Activated T-helper 9 cell treated with anti-CD3 and anti-CD28 coated beads, Interleukin-2, amount 50 U/mL, for 16 hours (primary cell): Measurements from ENCODE around the gene TLL2.
"Not testable (repeated sequence)": the region's sequence is repeated elsewhere in the genome, so short reads cannot be mapped to it uniquely, and the experiment has no call there.

Experiments used
- DNase-seq: peaks from one replicate; pipeline ENCODE4 v3.0.0-alpha.2; 2020; ENCODE audit warnings: low read depth

The TLL2 gene

DNA sequence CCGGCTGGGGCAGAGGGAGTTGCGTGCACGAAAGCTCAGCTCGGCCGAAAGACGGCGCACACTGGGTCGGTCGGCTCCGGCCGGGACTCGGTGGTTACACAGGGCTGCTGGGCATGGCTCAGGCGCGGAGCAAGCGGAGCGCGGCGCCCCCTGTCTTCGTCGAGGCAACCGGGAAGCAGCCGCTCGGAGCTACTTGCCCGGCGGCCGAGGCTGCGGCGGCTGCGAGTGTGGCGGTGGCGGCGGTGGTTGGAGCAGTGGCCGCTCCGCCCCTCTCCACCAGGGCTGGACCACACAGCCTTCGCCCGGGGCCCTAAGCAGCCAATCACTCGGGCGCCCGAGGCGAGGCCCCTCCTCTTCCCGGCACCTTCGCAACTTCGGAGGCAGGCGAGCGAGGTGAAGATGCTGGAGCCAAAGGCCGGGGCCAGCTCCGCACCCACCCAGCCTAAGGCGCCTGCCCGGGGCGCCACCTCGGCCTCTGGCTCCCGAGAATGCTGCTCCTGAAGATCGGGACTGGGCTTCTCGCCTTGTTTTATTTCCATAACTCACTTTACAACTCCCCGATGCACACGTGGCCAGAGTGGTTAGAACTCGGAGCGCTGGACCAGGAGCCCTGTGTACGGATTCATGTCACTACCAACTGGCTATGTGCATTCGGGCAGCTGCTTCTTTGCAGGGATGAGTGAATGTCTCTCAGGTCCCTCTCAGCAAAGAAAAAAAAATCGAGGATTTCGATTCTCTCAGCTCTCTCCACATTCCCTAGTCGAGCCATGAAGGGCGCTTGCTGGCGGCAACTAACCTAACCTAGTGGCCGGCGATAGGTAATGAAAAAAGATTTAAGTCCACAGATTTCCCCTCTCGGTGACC is at the start of gene TLL2:
Gene TLL2, minus strand, starts transcription at position 229 of the 864 bp plus-strand sequence. CDS start 241 bp downstream, outside the sequence.
- DNase-seq = peak; percentile 33

DNA sequence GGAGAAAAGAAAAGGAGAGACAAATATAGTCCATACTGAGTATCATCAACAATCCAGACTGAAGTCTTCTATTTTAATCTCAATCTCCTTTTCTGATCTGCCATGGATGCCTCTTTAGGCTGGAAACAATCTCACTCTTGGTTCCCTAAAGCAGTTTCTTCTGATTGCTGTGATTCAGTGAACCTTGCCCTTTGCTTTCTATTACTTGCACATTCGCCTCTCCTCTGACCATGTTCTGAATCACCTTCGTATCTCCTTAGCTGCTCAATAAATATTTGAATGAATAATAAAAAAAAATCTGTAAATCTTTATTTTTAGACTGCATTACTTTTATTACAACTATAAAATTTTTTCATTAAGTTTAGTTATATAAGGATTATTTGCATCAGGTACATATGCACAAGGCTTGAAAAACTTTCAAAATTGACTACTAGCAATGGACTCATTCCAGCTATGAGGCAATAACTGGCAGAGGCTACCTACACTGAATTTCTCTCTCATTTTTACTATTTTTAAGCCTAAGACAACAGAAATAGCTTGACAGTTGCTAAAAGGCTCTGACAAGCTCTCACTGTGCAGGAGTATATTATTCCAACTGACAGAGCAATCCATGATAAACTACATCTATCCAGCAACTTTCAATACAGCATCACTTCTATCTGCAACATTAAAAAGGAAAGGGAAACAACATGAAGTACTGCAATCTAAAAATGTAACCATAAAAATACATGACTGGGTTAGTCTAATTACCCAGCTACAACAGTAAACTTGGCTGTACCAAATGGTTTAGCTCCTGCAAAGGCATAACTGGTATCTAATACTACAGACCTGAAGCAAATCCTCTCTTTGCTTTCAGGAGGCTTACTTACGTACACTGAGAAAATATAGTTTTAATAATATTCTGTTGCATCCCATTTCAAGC is 47.5 kb upstream of the TLL2 start:
- DNase-seq = no peak

DNA sequence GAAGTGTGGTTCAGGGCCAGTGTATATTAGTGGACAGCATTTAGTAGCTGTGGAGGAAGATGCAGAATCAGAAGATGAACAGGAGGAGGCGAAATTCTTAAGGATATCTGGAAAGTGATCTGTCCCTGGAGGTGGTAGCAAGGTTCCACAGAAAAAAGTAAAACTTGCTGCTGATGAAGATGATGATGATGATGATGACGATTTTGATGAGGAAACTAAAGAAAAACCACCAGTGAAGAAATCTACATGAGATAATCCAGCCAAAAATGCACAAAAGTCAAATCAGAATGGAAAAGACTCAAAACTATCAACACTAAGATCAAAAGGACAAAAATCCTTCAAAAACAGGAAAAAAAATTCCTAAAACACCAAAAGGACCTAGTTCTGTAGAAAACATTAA is 46.8 kb upstream of the TLL2 start:
- no peak for DNase-seq

DNA sequence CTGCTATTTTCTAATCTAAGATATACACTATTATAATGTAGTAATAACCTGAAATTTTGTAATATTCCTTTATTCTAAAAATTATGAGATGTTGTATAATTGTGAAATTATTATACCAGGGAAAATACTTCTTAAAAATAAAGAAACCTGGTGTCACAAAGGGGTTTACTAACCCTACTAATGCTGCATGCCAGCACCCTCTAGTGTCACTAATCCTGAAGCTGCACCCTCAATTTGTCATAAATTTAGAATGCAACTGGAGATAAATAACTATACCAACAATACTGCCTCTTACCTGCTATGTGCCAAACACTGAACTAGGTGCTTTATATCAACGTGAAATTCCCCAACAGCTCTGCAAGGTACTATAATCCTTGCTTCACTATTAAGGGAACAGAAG is 42.3 kb upstream of the TLL2 start:
- no peak for DNase-seq

DNA sequence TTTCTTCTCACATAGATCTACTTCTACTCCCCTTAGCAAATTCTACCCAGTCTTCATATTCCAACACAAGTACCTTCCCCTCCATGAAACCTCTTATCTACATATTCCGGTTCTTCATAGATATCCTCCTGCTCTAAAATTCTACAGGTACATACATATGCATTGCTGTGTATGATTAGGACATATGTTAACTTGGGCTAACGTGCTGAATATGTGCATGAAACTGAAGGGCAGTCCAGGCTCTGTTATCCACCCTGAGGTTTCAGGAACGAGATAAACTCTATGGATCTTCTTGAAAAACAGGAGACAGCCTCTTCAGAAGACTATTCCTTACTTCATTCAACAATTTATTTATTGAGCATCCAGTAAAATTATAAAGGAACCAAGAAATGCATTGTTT is 41.6 kb upstream of the TLL2 start:
- DNase-seq = no peak

DNA sequence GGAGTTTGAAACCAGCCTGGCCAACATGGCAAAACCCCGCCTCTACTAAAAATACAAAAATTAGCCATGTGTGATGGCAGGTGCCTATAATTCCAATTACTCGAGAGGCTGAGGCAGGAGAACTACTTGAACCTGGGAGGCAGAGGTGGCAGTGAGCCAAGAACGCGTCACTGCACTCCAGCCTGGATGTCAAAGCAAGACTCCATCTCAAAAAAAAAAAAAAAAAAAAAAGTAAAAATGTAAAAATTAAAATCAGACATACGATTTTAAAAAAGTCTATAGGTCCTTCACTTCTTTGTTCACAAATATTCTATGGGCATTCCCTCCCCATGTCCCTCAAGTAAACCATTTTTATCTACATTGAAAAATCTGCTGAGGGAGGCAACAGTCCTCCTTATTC is 34.9 kb upstream of the TLL2 start:
- no peak for DNase-seq

DNA sequence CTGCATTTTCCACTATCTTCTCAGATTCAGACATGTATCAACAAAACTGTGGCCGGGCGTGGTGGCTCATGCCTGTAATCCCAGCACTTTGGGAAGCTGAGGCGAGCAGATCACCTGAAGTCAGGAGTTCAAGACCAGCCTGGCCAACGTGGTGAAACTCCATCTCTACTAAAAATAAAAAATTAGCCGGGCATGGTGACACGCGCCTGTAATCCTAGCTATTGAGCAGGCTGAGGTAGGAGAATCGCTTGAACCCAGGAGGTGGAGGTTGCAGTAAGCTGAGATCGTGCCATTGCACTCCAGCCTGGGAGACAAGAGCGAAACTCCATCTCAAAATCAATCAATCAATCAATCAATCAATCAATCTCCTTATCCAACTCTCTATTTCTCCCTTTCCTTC is 31.8 kb upstream of the TLL2 start:
- DNase-seq = not testable (repeated sequence)

DNA sequence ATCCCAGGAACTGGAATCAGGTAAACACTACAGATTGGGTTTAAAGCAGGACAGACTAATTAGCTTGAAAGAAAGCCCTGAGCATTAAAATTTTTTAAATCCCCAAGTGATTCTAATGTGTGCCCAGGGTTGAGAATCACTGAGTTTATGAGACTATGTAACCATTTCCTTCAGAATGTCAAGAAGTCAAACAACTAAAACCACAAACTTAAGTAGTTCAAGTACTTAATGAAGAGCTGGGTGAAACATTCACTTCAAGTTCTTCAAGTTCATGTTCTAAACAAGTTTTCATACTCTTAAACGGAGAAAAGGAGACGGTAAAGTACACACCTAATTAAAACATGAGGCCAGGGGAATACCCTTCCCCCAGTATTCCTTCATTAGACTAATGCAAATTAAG is 28.2 kb upstream of the TLL2 start:
- DNase-seq = no peak

DNA sequence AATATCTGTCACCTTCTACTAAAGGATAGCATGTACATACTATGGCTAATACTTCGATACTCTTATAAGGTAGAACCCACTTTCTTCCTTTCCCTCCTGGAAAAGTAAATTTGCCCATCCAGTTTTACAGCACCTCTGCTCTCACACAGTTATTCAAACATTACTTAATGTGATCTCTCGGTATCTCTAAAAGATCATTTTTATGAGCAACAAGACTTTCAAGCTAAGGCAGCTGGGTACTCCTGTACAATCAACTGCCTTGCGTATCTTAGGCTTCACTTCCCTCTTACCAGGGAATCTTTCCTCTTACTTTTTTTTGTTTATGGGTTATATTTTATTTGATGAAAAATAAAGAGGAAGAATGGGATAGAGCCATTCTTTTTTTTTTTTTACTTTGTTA is 26.5 kb upstream of the TLL2 start:
- no peak for DNase-seq

DNA sequence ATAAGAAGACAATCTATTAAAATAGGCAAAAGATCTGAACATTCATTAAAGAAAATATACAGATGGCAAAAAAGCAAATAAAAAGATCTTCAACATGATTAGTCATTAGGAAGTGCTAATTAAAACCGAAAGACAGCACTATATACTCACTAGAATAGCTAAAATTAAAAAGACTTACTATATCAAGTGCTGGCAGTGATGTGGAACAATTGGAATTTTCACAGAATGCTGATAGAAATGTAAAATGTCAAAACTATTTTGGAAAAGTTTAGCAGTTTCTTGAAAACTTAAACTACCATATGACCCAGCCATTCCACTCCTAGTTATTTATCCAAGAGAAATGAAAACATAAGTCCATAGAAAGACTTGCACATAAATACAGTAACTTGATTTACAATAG is 25.0 kb upstream of the TLL2 start:
- no peak for DNase-seq

DNA sequence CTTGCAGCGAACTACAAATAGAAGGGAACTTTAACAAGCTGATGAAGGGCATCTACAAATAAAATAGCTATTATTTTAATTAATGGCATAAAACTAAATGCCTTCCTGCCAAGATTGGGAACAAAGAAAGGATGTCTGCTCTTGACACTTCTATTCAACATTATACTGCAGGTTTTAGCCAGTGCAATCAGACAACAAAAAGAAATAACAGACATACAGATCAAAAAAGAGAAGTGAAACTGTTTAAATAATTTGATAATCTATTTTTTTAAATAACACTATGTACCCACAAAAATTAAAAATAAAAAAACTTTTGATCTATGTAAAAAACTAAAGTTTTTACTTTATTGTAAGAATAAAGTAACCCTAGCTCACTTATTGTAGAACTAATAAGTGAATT is 22.4 kb upstream of the TLL2 start:
- no peak for DNase-seq

DNA sequence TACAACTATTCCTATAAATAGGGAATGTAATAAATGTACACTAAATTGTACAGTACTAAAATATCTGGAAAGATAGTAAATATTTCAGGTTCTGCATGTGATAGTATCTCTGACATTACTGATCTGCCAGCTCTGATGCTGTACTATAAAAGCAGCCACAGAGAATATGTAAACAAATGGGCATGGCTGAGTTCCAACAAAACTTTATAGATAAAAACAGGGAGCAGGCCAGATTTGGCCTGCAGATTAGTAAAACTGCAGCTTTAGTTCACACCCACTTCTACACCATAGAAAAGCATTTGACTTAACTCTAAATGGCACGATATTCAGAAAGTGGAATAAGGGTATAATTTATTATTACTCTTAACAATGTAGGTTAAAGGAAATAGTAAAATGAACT is 18.8 kb upstream of the TLL2 start:
- no peak for DNase-seq

DNA sequence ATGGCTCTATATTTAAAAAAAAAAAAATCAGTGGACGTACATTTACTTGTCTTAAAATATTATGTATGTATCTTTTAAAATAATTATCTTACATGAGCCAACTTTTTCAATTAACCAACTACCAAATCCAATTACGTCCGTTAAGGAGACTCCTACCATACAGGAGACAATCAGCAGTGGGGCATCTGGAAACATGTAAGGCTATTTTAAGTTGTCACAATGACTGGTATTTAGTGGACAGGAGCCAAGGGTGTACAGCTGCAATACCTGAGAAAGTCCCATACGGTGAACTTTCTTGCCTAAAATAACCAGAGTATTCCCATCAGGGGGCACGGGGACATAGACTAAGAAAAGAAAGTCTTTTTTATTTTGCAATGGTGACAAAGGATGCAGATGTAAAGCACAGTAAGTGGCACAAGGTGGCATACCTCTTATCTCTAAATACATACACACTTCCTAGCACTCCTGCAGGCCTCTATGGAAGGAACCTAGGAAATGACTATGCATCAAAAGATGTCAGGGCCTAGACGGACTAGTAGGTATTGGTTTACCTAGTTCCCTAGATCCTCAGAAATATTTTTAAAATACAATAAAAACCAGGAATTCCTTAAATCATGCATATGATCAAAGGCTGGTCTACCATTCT is 16.0 kb upstream of the TLL2 start:
- no peak for DNase-seq

DNA sequence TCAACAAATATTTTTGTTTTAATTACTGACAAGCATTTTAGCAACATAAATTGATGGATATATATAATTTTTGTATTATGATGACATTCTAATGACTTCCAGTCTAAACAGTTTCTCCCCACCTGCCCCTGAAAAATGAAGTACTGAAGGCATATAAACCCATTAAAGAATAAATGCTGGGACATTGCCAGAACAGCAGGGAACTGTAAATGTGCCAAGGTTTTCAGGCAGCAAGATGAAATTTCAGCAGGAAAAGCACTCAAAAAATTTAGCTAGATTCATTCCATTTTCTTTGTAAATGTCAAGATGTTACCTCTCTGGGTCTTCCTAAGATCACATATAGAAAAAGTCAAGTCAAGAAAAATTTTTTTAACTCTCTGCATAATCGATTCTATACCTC is 11.0 kb upstream of the TLL2 start:
- DNase-seq = no peak

DNA sequence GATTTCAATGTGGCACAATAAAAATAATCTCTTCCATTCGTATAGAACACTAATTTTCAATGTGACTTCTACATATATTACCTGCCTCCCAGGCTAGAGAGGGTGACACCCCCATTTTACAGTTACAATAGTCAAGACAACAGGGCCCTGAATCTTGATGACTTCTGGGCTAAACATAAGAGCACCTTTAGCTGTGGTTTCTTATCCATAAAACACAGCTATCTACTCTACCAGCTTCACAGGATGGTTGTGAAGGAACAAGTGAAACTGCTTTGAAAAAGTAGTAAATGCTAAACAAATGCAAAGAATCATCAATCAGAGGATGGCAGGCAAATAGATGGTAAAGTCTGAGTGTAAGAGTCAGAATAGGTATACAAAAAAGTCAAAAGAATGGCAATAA is 3.6 kb upstream of the TLL2 start:
- no peak for DNase-seq

DNA sequence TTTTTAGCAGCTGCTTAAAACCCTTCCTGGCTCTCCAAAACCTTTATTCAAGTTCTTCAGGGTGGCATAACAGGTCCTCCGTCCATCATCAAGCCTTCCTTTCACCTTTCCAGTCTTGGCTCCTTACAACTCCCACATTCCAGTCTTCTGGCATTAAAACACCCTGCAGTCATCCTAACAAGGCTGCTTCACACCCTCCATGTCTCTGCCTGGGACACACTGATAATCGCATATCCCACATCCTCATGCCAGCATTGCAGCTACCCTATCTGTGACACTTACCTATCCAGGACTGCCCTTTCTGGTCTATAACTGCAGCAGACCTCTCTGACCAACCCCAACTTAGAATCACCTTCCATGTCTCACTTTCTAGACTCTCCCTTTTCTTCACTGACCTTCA is 2.6 kb upstream of the TLL2 start:
- DNase-seq = no peak

DNA sequence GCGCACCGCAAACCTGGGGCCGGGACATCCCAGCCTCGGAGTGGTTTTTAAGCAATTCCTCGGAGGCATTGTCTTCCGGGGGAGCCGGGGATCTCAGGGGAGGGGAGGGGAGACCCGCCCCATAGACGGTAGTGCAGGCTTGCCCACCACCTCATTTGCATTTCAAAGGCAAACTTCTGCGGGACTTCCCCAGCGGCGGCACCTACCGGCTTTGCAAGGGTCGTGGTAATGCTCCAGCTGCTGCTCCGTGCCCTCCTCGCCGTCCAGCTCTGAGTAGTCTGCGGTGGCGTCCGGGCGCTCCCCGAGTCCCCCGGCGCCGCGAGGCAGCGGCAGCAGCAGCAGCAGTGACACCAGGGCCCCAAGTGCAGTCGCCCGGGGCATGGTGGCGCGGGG is 425 bp downstream of the TLL2 start:
- peak; percentile 18 for DNase-seq

DNA sequence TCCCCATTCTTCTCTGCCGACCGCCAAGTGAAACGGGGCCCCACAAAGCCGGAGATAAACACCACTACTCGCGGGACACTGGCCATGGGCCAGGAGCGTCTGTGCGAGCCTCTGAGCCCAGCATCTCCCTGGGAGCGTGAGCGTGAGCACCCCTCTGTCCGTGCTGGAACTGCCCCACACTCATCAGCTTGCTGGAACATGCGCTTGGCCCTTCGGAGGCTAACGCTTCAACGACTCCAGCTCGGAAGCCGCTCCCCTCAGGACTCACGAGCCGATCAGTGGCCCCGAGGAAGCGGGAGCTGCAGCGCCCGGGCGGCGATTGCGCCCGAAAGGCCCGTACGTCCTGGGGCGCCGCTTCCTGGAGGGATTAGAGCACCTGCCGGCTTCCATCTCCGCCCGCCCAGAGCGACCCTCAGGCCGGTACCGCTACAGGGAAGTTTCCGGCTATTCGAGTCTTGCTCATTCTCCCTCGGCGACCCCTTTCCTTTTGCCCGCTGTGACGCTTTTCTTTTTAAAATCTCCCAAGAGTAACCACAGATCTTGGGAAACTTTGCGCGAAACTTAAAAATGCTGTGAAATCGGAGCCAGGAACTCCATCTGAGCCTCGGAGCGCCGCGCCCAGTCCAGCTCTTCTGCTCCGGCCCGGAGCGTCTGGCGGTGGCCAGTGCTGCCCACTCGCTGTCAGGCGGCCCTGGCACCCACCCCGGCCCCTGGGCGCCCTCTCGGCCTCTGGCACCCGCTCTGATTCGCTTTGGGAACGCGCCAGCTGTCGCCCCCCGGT is 1.0 kb downstream of the TLL2 start:
- no peak for DNase-seq

DNA sequence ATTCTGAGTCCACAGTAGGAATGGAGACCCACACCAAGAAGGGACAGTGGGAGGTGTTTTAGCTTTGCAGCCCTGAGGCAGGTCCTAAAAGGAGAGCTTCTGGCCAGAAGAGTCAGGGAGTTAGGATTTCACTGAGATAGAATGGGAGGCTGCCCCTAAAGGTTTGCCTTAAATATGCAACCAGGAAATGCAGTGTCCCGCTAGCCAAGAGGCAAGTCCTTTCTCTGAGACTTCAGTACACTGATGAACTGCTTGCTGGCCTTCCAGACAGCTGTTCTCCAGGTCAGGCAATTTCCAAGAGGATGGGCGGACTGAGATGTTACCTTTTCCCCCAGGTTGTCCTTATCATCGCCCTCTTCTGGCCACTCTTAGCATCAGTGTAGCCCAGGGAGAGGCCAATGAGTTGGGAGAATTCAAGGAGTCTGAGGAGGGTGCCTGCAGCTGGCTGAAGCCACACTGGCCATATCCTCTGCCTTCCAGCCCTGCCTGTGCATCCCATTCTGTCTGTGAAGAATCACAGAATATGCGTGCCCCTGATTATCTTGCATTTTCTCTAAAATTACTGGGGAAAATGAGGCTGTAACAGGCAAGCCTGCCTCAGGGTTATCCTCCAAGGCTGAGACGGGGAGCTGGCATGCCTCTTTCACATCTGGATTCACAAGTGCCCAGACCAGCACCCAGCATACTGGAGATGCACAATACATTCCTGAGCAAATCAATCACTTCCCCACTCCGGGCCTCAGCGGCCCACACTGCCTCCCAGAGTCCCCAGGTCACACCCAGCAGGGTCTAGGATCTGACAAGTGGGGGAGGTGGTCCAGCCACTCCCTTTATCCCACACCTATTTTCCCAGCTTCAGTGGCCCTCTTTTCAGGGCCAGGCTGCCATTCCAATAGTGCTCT is 2.4 kb downstream of the TLL2 start:
- DNase-seq = no peak

DNA sequence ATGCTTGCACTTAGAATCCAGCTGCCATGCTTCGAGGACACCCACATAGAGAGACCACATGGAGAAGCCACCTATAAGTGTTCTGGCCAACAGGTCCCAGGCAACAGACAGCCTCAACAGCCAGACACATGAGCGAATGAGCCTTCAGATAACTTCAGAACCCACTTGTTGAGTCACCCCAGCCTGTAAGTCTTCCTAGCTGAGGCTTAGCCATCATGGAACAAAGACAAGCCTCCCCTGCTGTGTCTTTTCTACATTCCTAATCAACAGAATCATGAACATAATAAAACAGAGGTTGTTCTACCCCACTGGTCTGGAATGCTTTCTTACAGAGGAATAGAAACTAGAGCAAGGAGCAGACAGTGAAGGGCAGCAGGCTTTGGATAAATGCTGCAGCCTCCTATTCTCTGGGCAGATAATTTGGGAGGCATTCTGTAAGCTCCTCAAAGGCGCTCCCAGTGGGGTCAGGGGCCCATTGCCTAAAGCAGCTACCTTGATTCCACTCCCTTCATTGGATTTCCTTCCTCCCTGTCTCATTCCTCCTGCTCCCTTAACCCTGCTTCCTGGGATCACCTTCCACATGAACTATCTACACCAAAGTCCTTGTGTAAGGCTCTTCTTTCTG is 4.6 kb downstream of the TLL2 start:
- no peak for DNase-seq
